ENCODE data around the gene EIF1AY.

DNA sequence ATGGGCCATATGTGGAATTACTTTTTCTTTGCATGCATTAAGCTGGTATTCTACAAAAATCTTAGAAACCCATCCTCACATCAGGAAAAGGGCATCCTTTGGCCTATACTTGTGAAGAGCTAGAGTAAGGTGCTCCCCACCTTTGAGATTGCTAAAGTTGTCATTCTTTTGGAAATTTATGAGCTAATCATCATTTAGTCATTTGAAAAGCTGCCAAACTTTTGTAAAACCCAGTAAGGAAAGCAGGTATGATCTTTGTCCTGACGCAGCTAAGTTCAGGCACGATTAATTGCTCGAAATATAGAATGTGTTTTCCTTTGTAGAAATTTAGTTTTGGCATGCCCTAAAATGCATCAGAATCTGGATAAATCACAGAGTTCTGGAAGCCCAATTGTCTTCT is 2.6 kb downstream of the EIF1AY start:
- TF ChIP-seq, protein P1, sequence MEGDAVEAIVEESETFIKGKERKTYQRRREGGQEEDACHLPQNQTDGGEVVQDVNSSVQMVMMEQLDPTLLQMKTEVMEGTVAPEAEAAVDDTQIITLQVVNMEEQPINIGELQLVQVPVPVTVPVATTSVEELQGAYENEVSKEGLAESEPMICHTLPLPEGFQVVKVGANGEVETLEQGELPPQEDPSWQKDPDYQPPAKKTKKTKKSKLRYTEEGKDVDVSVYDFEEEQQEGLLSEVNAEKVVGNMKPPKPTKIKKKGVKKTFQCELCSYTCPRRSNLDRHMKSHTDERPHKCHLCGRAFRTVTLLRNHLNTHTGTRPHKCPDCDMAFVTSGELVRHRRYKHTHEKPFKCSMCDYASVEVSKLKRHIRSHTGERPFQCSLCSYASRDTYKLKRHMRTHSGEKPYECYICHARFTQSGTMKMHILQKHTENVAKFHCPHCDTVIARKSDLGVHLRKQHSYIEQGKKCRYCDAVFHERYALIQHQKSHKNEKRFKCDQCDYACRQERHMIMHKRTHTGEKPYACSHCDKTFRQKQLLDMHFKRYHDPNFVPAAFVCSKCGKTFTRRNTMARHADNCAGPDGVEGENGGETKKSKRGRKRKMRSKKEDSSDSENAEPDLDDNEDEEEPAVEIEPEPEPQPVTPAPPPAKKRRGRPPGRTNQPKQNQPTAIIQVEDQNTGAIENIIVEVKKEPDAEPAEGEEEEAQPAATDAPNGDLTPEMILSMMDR (IDR thresholded peaks at IDR 0.05): no peak
- no peak for TF ChIP-seq POLR2A (IDR thresholded peaks at IDR 0.05)
